ENCODE results near the gene SAC3D1.

GRCh38 chr11:65065851-65066250, 24.8 kb downstream of the SAC3D1 start:
- TF ChIP-seq EZH2 (IDR thresholded peaks at IDR 0.05) (no peak), POLR2AphosphoS5 (IDR thresholded peaks at IDR 0.05; ENCODE audit: borderline replicate concordance, low read depth, low read length) (no peak), FOXP2 (optimal IDR thresholded peaks at IDR 0.05; ENCODE audit: control extremely low read depth, extremely low read length, insufficient read depth) (no peak)
